ENCODE data around the gene JAK1.

GRCh38 chr1:64940025-64940424 lies 26.3 kb downstream of the JAK1 start:
- no peak for TF ChIP-seq GATA2 (IDR thresholded peaks at IDR 0.05; ENCODE audit: low read depth, low read length)
- TF ChIP-seq GATA3 (IDR thresholded peaks at IDR 0.05; ENCODE audit: low read depth, low read length) = no peak

Measured in SH-SY5Y (cell line).